ENCODE measurements around the gene FRMD1. TPM values are rescaled to one million over a fixed set of nuclear protein-coding genes. Genes with fewer than 3 reads are reported as not detected.

FRMD1 gene
- total RNA-seq, 1 experiment from 2014 or later = not detected

DNA sequence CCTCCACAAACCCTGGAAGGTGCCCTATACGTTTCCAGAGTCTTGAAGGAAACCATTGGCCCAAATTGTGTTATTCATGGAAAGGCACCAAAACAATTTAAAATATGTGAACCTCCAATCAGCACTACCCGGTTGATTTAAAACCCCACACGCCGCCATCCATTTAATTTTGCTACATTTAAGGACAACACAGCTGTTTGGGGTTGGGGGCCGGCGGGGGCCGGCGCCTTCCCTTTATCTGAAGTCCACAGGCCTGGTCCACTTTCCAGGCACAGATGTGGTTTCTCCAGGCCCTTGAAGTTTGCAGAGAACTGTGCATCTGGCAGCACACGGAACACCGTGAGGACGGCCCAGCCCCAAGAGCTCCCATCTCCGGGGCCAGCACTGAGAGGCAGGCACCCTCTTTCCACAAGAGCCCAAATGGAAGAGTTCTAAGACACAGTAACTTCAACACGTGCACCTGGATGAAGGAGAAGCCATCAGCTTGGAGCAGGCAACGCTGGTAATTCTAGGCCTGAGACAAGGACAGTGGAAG, 16.8 kb upstream of the FRMD1 start:
- no peak for DNase-seq (ENCODE audit: low read depth)

DNA sequence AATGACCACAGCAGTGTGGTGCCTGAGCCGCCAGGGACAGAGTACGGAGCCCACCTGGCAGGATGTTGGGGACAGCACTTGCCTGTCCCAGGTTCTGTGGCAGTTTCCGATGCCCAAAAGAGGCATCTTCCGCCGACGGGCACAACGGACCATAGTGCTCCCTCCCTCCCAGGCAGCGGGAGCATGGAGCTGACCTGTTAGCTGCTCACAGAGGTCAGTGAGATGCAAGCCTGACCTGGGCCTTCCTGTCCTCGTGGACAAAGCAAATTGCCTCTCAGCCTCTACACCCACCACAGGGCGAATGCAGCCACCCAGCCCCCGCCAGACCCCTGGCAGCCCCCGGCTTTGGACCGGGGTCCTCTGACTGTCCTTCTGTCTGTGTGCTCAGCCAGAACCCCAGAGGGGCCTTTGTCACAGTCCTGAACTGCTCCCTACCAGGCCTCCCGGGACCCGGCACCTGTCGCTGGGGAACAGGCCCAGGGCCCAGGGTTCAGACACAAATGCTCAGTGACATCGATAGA, 16.2 kb upstream of the FRMD1 start:
- DNase-seq (ENCODE audit: low read depth) = no peak

DNA sequence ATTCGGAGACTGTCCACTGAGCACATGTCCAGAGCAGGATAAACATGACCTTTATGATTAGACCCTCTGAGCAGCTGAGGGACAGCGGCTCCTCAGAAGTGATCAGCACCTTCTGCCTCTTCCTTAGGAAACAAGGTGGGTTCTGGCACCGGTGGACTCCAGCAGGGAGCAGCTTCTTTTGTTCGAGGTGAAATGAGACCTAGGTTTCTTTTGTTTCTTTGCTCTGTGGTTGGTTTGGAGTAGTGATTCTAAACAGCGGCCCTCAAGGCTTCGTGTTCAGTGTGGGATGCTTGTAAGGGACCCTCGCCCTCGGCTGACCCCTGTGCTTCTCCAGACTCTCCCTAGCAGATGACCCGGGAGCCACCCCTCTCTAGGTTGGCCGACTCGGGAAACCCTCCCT, 14.6 kb upstream of the FRMD1 start:
- no peak for DNase-seq (ENCODE audit: low read depth)

DNA sequence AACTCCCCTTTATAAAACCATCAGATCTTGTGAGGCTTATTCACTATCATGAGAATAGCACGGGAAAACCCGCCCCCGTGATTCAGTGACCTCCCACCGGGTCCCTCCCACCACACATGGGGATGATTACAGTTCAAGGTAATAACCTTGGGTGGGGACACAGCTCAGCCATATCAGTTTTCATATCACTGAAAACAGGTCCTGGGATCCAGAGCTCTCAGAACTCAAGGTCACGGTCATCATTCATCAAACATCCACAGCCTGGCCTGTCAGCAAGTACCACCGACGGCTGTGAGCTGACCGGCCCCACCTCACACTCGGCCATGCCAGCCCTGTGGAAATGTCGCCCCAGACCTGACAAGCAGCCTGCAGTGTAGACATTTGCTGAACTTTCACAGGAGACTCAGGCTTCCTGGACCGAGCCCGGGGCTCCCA, 14.1 kb upstream of the FRMD1 start:
- no peak for DNase-seq (ENCODE audit: low read depth)

DNA sequence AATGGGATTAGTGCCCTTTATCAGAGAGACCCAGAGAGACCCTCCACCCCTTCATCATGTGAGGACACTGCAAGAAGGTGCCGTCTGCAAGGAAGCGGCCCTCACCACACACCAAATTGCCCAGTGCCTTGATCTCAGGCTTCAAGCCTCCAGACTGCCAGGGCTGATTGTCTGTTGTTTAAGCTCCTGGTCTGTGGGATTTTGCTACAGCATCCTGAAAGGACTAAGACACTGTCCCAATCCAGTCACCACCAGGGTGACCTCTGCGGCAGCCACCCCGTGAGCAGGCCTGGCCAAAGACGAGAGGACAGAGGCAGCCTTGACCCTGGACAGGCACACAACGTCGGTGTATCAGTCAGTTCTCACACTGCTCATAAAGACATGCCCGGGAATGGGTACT, 13.5 kb upstream of the FRMD1 start:
- DNase-seq (ENCODE audit: low read depth) = no peak

DNA sequence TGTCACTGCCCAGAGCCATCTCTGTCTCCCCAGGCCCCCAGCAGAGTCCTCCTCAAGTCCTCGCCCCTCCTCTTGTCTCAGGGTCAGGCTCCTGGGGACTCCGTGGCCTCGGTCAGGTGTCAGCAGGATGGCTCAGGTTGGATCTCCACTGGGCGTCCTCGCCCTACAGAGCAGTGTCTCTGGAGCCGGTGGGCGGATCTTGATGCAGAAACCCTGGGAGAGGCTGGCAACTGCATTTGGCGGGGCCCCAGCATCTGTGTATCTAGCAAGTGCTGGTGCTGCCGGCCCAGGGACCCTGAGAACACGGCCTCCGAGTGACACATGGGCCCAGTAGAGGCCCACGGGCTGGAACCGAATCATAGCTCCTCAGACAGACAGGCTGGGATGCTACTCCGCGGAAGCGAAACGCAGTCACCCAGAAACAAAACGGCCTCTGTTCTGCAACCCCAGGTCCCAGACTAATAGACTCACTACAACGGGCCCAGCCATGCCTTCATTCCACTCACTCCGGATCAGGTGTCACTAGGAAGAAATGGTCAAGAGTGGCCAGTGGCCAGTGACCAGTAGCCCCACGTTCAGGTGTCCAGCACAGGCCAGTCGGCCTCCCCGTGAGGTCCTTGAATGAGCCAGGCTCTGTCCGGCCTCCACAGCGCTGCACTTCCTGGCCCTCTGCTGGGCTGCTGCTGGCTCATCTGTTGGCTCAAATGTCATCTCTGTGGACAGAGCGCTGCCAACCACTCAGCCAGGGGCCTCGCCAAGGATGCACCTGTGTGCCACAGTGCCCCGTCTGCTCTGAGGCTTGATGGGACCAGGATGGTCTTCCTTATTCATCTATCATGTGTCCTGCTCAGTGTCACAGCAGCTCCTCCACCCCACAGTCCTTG, 12.6 kb upstream of the FRMD1 start:
- no peak for DNase-seq (ENCODE audit: low read depth)

DNA sequence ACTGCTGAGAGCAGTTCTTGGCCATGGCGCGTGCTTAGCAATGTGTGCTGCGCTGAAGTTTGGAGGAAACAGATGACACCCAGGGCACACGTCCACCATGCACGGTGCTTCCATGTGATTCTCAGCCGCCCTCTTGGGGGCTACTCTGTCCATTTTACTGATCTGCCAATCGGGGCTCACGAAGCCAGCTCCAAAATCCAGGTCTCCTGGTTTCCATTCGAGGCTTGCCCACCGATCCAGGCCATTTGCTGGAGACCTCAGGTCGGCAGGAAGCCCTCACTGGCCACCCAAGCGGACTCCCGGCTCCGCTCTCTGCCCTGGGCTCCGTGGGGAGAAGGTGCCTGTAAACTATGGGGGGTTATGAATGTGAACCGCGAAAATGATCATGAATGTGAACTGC, 11.7 kb upstream of the FRMD1 start:
- DNase-seq (ENCODE audit: low read depth) = no peak

DNA sequence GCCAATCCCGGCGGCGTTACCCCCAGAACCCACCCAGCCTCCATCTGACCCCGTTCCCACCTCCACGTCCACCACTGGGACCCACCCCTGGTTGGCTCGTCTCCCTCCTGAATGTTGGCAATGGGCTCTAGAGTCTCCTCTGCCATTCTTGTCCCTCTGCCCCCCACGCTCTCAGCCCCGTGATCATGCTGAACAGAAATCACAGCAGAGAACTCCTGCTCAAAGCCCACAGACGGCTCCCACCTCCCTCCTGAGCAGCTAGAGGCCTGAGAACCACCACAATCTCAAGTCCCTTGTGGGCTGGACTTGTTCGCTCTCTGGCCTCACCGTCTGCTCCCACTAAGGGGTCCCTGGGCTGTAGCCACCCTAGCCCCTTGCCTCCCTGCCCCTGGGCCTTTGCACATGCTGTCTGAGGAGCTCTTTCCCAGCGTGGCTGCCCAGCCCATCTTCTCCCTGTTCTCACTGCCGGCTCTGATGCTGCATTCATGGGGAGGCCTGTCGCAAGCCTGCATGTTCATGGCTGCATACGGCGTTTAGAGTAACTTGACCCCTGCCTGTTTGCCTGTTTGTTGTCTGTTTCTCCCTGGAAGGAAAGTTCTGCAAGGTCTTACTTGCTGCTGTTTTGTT, 11.2 kb upstream of the FRMD1 start:
- DNase-seq (ENCODE audit: low read depth) = no peak

DNA sequence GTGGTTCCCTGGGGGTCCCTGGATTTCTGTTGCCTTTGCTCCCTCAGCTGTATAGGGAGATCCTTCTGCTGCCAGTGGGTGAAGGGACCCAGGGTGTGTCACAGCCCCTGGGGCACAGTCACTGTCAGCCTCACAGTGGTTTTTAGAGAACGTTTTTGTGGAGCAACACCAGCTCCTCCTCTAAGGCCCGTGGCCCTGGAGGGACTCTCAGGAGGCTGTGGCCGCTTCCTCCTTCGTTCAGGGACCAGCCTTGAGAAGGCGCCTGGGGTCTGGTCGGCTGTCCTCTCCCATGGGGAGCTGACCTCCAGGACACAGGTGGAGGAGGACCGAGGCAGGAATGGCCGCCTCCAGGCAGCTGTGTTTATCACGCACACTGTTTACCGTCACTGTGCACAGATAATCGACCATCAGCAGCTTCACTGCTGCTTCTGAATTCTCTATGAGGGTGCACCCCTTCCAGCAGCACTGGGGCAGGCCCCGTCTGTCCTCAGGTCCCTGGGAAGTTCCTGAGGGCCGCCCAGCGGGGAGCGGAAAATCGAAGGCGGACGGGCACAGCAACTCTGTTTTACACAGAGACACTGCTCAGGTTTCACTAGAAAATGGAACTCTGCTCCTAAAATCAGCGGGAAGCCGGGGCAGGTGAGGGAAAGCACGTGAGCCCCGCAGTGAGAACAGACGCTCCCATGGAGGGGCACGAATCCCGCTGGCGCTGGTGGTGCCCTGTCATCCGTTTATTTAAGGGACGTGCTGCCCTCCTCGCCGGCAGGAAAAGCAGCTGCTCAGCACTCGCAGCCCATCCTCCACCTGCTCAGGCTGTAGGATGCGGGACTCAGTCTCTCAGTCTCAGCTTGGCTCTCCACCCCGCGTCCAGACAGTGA, 10.4 kb upstream of the FRMD1 start:
- peak; percentile 25 for DNase-seq (ENCODE audit: low read depth)

DNA sequence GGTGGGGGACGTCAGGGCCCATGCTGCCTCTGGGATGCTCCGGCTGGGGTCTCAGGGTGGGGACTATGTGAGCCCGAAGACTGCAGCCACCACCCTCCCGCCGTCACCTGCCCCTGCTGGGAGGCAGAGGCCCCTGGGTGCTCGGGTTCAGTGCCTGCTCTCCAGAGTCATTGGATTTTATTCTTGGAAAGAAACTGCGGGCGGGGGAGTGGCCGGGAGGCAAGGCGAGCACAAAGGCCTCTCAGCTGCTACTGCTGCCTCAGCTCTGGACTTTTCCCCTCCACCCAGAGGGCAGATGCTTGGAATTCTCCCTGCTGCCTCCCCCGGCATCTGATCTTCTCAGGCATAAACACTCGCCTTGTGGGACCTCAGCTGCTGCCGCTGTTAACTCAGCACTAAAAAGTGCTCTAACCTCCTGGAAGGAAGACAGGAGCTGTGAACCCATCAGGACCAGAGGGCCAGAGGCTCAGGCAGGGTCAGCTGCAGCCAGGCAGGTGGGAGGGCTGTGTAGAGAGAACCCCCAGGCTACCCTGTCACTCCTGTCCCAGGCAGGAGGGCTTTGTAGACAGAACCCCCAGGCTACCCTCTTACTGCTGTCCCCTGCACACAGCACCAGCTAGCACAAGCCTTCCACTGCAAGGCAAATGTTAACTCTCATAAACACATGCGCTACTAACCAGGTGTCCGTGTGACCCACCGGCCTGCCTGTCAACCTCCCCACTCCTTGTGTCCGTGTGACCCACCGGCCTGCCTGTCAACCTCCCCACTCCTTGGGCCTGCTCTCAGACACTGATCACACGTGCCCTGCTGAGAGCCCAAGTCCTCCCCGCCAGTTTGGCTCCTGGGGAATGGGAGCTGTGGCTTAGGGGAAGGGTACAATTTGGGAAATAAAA, 9.4 kb upstream of the FRMD1 start:
- DNase-seq (ENCODE audit: low read depth) = peak; percentile 50

DNA sequence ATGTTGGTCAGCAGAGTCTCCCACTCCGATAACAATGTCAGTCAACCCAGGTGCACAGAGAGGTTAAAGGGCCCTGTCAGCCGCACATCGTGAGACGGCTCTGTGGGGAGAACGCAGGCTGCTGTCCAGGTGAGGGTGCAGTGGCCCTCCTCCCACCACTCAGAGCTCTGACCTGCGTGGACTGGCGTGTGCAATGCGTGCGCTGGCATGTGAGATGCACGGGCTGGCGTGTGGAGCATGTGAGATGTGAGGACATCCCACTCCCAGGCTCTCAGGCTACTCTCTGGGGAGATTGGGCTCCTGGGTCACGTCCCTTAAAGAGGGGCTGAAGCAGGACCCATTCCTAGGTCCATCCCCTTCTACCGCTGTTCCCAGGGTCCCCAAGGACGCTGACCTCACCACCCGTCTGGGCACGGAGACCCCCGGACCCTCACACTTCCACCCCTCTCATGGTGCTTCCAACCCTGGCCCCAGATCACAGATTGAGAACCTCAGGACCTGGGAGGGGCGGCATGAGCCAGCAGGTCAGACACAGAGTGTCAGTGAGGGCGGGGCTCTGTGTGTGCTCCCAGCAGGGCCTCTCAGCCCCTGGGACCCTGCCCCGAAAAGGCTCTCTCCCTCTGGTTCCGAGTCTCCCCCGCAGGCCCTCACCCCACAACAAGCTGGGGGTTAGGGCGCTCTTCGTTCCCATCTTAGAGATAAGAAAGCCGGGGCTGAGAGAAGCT, 8.6 kb upstream of the FRMD1 start:
- no peak for DNase-seq (ENCODE audit: low read depth)

DNA sequence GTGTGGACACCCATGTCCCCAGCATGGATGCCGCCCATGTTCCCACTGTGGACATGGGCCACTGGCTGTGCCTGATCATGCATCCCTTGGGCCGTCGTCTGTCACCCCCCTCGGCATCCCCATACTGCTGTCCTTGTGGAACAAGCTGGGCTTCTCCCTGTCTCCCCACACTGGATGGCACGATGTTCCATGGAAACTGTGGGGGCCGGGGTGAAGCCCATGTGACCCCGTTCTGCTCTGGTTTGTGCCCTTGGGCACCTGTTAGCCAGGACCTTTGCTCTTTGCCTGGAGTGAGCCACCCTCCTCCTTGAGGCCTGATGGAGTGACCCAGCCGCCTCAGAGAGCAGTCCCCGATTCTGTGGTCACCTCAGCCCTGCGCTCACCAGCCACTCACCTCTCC, 7.6 kb upstream of the FRMD1 start:
- DNase-seq (ENCODE audit: low read depth) = no peak

DNA sequence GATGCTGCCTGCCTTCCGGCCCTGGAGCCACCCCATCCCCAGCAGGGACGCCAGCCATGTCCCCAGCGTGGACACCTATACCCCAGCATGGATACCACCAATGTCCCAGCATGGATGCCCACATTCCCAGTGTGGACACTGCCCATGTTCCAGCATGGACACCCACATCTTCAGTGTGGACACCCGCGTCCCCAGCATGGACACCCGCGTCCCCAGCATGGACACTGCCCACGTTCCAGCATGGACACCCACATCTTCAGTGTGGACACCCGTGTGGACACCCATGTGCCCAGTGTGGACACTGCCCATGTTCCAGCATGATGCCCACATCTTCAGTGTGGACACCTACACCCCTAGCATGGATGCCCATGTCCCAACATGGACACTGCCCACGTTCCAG, 7.1 kb upstream of the FRMD1 start:
- DNase-seq (ENCODE audit: low read depth) = no peak

DNA sequence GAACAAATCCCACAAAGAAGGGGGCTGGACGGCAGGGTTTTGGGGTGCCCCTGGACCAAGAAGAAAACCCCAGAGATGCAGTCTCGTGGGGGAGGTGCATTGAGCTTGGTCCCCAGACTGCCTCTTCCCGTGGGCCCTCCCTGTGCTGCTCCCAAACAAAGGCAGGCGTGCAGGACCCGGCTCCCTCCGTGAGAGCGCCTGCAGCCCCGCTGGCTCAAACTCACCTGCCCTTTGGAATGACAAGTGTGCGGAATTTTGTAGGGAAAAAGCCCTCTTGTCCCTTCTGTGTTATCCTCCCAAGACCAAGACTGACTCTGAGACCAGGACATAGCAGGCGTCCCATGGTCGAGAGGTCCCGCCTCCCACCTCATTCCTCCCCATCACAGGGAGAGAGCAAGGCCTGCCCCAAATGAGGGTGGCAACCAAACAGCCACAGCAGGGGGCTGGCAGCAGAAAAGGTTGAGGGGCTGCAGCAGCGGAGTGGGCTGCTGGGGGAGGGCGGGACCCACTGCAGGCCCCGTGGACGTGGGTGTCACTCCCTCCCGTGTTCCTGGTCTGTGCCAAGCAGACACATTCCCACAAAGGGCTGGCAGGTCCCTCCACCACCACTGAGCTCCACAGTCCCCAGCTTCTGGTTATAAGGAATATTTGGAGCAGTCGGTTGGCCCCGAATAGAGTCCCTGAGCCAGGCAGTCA, 5.6 kb upstream of the FRMD1 start:
- DNase-seq (ENCODE audit: low read depth) = no peak

DNA sequence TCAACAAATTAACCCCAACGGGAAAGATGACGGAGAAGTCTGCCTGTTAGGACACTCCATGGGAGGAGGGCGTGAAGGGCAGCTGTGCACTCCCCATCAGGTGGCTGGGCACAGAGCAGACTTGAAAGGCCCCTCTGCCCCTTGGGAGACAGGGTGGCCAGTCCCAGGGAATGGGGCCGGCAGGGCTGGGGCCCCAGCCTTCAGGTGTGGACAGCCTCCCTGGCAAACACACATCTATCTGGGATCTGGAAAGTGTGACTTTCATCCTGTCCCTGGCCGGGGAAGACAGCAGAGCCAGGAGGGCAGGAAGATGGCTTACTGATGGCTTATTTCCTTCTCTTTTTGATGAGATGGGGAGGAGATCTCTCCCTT, 4.5 kb upstream of the FRMD1 start:
- no peak for DNase-seq (ENCODE audit: low read depth)

DNA sequence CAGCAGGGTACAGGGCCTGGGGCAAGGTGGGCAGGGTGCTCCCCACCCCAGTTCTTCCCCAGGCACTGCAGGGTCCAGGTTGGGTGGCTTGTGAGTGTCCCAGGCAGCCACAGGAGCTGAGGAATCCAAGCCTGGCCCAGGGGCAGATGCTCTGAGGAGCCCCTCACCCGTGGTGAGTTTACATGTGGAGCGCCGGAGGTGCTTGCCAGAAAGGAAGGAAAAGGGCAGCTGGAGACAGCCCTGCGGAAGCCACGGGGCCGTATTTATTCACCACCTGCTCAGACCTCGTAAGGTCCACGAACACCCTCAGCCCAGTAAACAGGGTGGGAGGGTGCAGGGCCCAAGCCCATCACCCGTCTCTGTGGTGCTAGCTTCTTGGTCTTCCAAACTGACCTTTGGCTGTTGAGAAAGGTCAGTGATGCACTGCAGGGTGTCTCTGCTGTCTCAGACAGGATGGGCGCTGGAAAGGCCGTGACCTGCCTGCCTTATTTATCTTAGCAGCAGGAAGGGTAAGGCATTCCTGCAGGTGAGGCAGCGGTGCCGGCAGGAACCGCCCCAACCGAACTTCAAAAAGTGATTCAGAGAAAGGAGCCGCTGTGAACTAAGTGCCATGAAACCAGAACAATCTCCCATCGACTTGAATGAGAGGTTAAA, 4.0 kb upstream of the FRMD1 start:
- DNase-seq (ENCODE audit: low read depth) = no peak

DNA sequence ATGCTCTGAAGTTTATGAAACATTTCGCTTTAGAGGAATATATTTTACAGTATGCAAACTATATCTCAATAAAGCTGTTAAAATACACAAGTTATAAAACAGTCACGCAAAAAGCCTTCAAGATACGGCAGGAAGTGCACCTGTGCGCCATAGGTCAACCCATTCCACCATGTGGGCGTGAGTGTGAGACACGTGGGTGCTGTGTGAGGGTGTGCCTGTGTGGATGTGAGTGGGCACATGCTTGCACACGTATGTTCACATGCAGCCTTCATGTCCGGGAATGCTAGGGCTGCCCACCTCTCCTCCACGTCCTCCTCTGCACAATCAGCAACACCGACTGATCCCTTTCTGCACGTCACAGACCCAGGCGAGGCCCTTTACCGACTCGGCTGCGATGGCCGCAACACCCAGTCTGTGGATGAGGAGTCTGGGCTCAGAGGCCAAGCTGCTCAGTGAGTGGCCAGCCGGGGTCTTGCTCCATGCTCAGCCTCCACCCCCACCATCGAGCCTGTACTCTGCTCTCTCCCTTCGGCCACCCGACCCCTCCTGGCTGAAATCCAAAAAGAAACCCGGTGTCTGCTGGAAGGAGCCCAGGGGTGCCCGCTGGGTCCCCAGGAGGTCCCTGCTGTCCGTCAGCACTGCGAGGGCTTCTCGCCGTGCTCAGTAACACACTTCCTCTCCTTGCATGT, 3.0 kb upstream of the FRMD1 start:
- DNase-seq (ENCODE audit: low read depth) = no peak

DNA sequence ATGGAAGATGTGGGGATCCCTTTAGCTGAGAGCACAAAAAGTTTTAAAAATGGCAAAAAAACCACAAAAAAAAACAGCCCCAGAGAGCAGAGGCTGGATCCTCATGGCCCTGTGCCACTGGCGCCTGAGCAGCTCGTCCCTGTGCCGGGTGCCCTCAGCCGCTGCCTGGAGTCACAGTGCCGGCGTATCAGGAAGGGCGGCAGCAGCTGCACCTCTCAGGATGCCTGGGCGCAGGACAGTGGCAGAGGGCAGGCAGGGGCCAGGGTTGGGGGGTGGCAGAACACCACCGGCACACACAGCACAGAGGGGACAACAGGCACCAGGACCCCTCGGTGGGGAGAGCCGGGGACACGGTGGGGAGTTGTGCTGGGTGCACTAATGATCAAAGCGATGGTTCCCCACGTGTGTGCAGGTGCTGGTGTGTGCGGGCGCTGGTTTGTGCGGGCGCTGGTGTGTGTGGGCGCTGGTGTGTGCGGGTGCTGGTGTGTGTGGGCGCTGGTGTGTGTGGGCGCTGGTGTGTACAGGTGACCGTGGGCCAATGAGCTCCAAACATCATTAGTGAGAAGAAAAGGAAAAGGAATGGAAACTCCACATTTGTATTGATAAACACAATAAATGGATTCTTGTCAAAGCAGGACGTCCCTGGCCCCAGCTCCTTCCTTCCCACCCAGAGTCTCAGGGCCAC, 1.5 kb upstream of the FRMD1 start:
- no peak for DNase-seq (ENCODE audit: low read depth)

All from M059J (cell line).